Epithelial cell of proximal tubule (primary cell): ENCODE measurements around the gene FIBP. TPM values are rescaled to one million over a fixed set of nuclear protein-coding genes. Genes with fewer than 3 reads are reported as not detected.

Source experiments
- DNase-seq: peaks from one replicate; pipeline ENCODE4 v3.0.0-alpha.2; 2011; ENCODE audit warnings: low read depth
- H3K4me3 ChIP-seq: 2 replicates; pipeline ENCODE4 v1.5.1; 2011; ENCODE audit warnings: low read depth, mild to moderate bottlenecking, low read length
- total RNA-seq: library from RNA; depleted of rRNA; stranded (reverse); fragments of >200 nt; gene quantifications from 2 replicates; pipeline ENCODE4 v1.2.3, GENCODE V29; 2015
- TF ChIP-seq, protein P1 (sequence below): conservative IDR thresholded peaks from 2 replicates; pipeline ENCODE4 v1.5.1; 2012; ENCODE audit warnings: low read depth, mild to moderate bottlenecking, low read length

Gene FIBP
- total RNA-seq, 1 donor from 2014 or later = 85.3 TPM

GRCh38 chr11:65864706-65865471 is 23.4 kb downstream of the FIBP start:
- TF ChIP-seq, protein P1, sequence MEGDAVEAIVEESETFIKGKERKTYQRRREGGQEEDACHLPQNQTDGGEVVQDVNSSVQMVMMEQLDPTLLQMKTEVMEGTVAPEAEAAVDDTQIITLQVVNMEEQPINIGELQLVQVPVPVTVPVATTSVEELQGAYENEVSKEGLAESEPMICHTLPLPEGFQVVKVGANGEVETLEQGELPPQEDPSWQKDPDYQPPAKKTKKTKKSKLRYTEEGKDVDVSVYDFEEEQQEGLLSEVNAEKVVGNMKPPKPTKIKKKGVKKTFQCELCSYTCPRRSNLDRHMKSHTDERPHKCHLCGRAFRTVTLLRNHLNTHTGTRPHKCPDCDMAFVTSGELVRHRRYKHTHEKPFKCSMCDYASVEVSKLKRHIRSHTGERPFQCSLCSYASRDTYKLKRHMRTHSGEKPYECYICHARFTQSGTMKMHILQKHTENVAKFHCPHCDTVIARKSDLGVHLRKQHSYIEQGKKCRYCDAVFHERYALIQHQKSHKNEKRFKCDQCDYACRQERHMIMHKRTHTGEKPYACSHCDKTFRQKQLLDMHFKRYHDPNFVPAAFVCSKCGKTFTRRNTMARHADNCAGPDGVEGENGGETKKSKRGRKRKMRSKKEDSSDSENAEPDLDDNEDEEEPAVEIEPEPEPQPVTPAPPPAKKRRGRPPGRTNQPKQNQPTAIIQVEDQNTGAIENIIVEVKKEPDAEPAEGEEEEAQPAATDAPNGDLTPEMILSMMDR = no peak
- no peak for DNase-seq
- H3K4me3 ChIP-seq = no peak overlapping the region

- TF ChIP-seq, protein P1 = no peak
- DNase-seq = no peak
- H3K4me3 ChIP-seq = no peak overlapping the region
These were observed 24.2 kb downstream of the FIBP start for GRCh38 chr11:65863889-65864705.

DNA sequence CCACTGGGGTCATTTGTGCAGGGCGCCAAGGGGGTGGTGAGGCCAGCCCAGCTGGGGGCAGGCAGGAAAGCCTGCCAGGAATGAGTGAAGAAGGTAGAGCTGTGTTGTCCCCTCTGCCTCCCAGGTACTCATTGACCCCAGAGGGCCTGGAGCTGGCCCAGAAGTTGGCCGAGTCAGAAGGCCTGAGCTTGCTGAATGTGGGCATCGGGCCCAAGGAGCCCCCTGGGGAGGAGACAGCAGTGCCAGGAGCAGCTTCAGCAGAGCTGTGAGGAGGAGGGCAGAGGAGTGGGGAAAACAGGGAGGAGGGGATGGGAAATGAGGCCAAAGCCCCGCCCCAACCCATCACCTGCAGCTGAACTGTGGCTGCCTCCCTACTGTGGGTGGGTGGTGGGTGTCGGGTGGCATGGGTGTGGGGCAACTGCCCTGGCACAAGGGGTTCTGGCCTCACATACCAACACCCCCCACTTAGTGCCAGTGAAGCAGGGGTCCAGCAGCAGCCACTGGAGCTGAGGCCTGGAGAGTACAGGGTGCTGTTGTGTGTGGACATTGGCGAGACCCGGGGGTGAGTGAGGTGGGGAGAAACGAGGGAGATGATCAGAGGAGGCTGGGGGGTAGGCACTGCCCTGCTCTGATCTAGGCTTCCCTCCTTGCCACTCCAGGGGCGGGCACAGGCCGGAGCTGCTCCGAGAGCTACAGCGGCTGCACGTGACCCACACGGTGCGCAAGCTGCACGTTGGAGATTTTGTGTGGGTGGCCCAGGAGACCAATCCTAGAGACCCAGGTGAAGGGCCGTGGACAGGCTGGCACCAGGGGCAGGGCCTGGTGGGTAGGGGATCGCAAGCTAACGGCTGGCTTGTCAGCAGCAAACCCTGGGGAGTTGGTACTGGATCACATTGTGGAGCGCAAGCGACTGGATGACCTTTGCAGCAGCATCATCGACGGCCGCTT is 25.1 kb downstream of the FIBP start:
- DNase-seq = no peak
- TF ChIP-seq, protein P1 = no peak
- no peak overlapping the region for H3K4me3 ChIP-seq

GRCh38 chr11:65862191-65862735 is 26.0 kb downstream of the FIBP start:
- TF ChIP-seq, protein P1 = no peak
- no peak for DNase-seq
- H3K4me3 ChIP-seq = no peak overlapping the region

DNA sequence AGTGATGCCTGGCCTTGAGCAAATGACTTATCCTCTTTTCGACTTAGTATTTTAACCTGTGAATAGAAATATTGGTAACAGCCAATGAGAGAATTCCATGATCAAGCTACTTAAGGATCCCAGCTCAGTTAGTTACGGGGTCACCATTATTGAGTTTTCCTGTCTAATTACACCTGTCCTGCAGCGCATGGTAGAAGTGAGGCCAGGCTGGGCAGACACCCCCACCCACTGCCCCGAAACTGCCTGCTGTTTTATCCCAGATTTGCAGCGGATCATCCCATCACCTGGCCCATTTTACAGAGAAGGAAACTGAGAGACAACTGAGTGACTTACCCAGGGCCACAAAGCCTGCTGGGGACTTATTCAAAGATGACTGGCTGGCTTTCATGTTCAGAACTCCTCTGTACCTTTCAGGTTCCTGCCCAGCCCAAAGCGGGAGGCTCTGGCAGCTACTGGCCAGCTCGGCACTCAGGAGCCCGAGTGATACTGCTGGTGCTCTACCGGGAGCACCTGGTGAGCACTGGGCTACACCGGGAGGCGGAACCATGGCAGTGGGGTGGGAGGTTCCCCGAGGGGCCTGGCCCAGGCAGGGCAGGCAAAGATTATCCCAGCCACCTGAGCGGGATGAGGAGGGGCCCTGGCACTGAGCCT is 26.6 kb downstream of the FIBP start:
- H3K4me3 ChIP-seq = peak overlapping the region; percentile 98
- TF ChIP-seq, protein P1 = no peak
- no peak for DNase-seq

GRCh38 chr11:65861165-65861505 is 27.1 kb downstream of the FIBP start:
- TF ChIP-seq, protein P1 = no peak
- DNase-seq = no peak
- H3K4me3 ChIP-seq = peak overlapping the region; percentile 98
